Measurements from ENCODE around the gene TAF3. TPM values are rescaled to one million over a fixed set of nuclear protein-coding genes. Genes with fewer than 3 reads are reported as not detected.
"Not testable (repeated sequence)": the region's sequence is repeated elsewhere in the genome, so short reads cannot be mapped to it uniquely, and the experiment has no call there.

Gene TAF3
- total and polyA plus RNA-seq, 8 donors: 2.3 to 13.4 (median 6.5) TPM

DNA sequence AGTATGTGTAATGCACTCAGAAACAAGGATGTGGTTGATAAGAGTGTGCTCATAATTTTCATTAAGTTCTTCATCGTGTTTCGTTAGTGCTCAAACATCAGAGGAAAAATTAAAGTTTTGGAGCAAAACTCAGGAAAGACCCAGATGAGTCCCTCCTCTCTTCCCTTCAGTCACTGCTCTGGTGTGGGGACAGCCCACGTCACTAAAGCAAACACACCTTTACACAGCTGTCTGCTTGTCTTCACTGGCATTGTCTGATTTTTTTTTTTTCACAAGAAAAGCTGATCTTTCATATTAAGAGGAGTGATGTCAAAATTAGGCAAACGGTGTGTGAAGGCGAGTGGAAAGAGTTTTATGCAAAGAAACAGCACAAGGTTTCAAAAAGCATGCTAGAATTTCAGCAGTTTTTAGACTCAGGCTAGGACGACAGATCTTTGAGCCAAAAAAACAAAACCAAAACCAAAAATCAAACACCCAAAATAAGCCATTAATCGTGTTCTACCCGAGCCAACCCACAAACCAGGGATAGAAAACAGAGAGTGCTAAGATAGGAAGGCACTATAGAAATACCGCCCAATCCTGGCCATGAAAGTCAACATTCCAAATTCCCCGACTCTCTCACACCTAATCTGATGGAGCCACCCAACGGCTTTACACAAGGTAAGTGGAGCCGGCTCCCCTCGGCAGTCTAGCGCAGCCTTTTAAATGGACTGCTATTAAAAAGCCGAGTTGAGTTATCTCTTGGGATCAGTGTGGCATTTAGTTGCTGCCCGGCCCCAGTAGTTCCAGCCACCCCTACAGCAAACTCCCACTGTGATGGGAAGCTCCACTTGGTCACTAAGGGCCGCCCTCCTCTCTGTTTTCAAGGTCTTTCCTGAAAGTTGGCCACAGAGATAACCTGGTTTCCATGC, 208.3 kb downstream of the TAF3 start:
- TF ChIP-seq POLR2A (IDR thresholded peaks at IDR 0.05) (no peak), EP300 (IDR thresholded peaks at IDR 0.05) (no peak), POLR2AphosphoS5 (IDR thresholded peaks at IDR 0.05) (no peak)
- TF ChIP-seq, protein P1, sequence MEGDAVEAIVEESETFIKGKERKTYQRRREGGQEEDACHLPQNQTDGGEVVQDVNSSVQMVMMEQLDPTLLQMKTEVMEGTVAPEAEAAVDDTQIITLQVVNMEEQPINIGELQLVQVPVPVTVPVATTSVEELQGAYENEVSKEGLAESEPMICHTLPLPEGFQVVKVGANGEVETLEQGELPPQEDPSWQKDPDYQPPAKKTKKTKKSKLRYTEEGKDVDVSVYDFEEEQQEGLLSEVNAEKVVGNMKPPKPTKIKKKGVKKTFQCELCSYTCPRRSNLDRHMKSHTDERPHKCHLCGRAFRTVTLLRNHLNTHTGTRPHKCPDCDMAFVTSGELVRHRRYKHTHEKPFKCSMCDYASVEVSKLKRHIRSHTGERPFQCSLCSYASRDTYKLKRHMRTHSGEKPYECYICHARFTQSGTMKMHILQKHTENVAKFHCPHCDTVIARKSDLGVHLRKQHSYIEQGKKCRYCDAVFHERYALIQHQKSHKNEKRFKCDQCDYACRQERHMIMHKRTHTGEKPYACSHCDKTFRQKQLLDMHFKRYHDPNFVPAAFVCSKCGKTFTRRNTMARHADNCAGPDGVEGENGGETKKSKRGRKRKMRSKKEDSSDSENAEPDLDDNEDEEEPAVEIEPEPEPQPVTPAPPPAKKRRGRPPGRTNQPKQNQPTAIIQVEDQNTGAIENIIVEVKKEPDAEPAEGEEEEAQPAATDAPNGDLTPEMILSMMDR (IDR thresholded peaks at IDR 0.05): no peak
- intact Hi-C loops (cut with DNase I; ENCODE audit: low total_unique reads): no loop called here
- 25 to 37% (median 29%) methylated on average over 17 of the region's 17 CpGs for WGBS, 5 donors

DNA sequence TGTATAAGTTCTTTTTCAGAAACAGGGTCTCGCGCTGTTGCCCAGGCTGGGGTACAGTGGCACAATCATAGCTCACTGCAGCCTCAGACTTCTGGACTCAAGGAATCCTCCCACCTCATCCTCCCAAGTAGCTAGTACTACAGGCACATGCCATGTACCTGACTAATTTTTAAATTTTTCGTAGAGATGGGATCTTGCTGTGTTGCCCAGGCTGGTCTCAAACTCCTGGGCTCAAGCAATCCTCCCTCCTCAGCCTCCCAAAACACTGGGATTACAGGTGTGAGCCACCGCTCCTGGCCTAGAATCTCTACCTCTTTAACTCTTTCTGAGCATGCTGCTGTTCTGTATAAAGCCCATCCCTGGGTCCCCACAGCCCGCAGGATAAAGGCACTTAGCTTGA, 212.9 kb downstream of the TAF3 start:
- DNase-seq; H3K27ac ChIP-seq; H3K36me3 ChIP-seq; H3K9me3 ChIP-seq; intact Hi-C loops (cut with DNase I; ENCODE audit: low total_unique reads); H3K4me3 ChIP-seq: not testable (repeated sequence)
- H3K4me1 ChIP-seq: peaks cover 23 to 35% (median 28%) of the 10 kb centered on the region in 4 donors
- 84 to 96% (median 94%) methylated on average over 4 to 5 of the region's 5 CpGs for WGBS, 5 donors
- peaks cover 29 to 76% (median 50%) of the 10 kb centered on the region in 3 donors for H3K27me3 ChIP-seq

More for the DNA sequence above, 208.3 kb downstream of the TAF3 start:
- Histone ChIP-seq H3K36me3 (no peaks in the 10 kb centered on the region), H3K27ac (no peak overlapping the region), H3K9me3 (no peaks in the 10 kb centered on the region), H3K4me3 (peak overlapping the region in 3 of 4 donors; percentile 1 to 28 (median 26)), H3K27me3 (peaks cover 0 to 36% (median 7%) of the 10 kb centered on the region in 3 donors), H3K4me1 (peaks cover 0 to 8% (median 4%) of the 10 kb centered on the region in 4 donors)
- no peak for DNase-seq

DNA sequence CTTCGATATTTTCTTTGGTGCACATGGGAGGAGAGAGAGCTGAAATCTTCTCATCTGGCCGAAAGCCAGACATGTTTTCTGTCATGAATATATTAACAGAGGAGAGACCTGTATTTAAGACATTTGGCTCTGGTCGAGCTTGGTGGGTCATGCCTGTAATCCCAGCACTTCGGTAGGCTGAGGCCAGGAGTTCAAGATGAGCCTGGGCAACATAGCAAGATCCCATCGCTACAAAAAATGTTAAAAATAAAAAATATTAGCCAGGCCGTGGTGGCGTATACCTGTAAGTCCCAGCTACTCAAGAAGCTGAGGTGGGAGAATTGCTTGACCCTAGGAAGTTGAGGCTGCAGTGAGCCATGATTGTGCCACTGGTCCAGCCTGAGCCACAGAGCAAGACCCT, 214.3 kb downstream of the TAF3 start:
- intact Hi-C loops (cut with DNase I; ENCODE audit: low total_unique reads): no loop called here
- Histone ChIP-seq H3K27me3 (peaks cover 36 to 79% (median 63%) of the 10 kb centered on the region in 3 donors), H3K27ac (no peak overlapping the region), H3K4me3 (no peak overlapping the region), H3K4me1 (peaks cover 24 to 40% (median 35%) of the 10 kb centered on the region in 4 donors), H3K36me3 (no peaks in the 10 kb centered on the region), H3K9me3 (peaks cover 0 to 8% (median 0%) of the 10 kb centered on the region in 4 donors)
- no peak for DNase-seq
- TF ChIP-seq POLR2A (IDR thresholded peaks at IDR 0.05) (no peak), EP300 (IDR thresholded peaks at IDR 0.05) (no peak), POLR2AphosphoS5 (IDR thresholded peaks at IDR 0.05) (no peak)
- TF ChIP-seq, protein P1 (IDR thresholded peaks at IDR 0.05): no peak
- WGBS, 5 donors: 84 to 91% (median 88%) methylated on average over 7 of the region's 7 CpGs

DNA sequence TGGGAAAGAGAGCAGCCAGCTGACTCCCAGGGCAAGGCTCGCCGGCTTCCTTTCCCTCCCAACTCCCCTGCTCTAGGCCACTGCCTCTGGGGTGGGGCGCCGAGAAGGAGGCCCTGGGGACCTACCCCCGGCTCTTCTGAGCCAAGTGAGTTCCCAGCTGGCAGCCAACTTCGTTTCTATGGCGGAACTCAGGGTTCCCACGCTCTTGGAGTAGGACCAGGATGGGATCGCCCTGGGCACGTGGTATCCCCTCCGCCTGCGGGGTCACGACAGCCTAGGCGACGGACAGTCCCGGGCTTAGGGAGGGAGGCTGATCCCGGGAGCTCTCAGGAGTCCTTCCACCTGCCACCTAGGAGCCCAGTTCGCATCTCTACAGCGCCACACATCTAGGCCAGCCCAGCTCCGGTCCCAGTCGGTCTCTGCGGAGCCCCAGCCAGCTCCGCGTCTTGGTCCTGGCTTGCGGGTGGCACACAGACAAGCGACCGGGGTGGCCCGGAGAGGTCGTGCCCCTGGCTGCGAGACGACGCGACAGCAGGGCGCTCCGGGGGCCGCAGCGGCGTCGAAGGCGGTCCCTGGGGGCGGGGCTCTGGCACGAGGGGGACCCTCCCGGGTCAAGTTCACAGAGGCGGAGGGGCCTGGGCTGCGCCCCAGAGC, 215.6 kb downstream of the TAF3 start:
- H3K4me1 ChIP-seq: peaks cover 24 to 44% (median 35%) of the 10 kb centered on the region in 4 donors
- intact Hi-C loops (cut with DNase I; ENCODE audit: low total_unique reads): no loop called here
- peak in 1 of 2 donors; percentile 40 for DNase-seq
- H3K27ac ChIP-seq: no peak overlapping the region
- WGBS, 5 donors: 5 to 12% (median 10%) methylated on average over 8 to 45 of the region's 45 CpGs
- peaks cover 0 to 8% (median 0%) of the 10 kb centered on the region in 4 donors for H3K9me3 ChIP-seq
- no peaks in the 10 kb centered on the region for H3K36me3 ChIP-seq
- TF ChIP-seq EP300 (IDR thresholded peaks at IDR 0.05): no peak
- TF ChIP-seq, protein P1 (IDR thresholded peaks at IDR 0.05): no peak
- TF ChIP-seq POLR2A (IDR thresholded peaks at IDR 0.05): no peak
- TF ChIP-seq POLR2AphosphoS5 (IDR thresholded peaks at IDR 0.05): no peak
- H3K27me3 ChIP-seq: peaks cover 44 to 87% (median 77%) of the 10 kb centered on the region in 3 donors
- H3K4me3 ChIP-seq: peak overlapping the region in 2 of 4 donors; percentile 29 to 42

Measured in stomach (tissue), 9 donors.